ENCODE measurements around the gene DNER.

- TF ChIP-seq CTCF (IDR thresholded peaks at IDR 0.05; ENCODE audit: low read depth, low read length) (no peak), POLR2A (IDR thresholded peaks at IDR 0.05; ENCODE audit: extremely low read depth, insufficient read length) (no peak)
These were observed 174.7 kb downstream of the DNER start for GRCh38 chr2:229539628-229540027.

All from NB4 (cell line).